GM23248 (cell line): ENCODE results near the gene DPYD. TPM values are rescaled to one million over a fixed set of nuclear protein-coding genes. Genes with fewer than 3 reads are reported as not detected.

ENCODE experiments used
- DNase-seq: peaks from one replicate; pipeline ENCODE4 v3.0.0-alpha.2; 2015
- H2AFZ ChIP-seq: fragments of 200-600 bp; sonication (generic); 2 replicates; pipeline ENCODE4 v1.6.1; 2016; ENCODE audit warnings: antibody characterized with exemption
- H3F3A ChIP-seq: fragments of 200-600 bp; sonication (generic); 2 replicates; pipeline ENCODE4 v1.6.1; 2016; ENCODE audit warnings: mild to moderate bottlenecking, antibody characterized with exemption, mixed run types; ENCODE audit not compliant: insufficient read depth
- H3K27ac ChIP-seq: fragments of 200-600 bp; sonication (generic); 2 replicates; pipeline ENCODE4 v1.5.1; 2016; ENCODE audit warnings: mild to moderate bottlenecking
- H3K27me3 ChIP-seq: fragments of 200-600 bp; sonication (generic); replicated peaks from 2 replicates; pipeline ENCODE4 v1.6.1; 2016; ENCODE audit warnings: mild to moderate bottlenecking; ENCODE audit not compliant: insufficient read depth
- H3K36me3 ChIP-seq: fragments of 200-600 bp; sonication (generic); 2 replicates; pipeline ENCODE4 v1.6.1; 2016; ENCODE audit warnings: low read depth, mild to moderate bottlenecking
- H3K4me1 ChIP-seq: fragments of 200-600 bp; sonication (generic); 2 replicates; pipeline ENCODE4 v1.6.1; 2016; ENCODE audit warnings: mild to moderate bottlenecking; ENCODE audit not compliant: insufficient read depth
- H3K4me2 ChIP-seq: fragments of 200-600 bp; sonication (generic); one replicate; pipeline ENCODE4 v1.6.1; 2016; ENCODE audit warnings: mild to moderate bottlenecking; ENCODE audit not compliant: unreplicated experiment
- H3K4me3 ChIP-seq: fragments of 200-600 bp; sonication (generic); 2 replicates; pipeline ENCODE4 v1.5.1; 2016; ENCODE audit warnings: mild to moderate bottlenecking
- H3K79me2 ChIP-seq: fragments of 200-600 bp; sonication (generic); 2 replicates; pipeline ENCODE4 v1.6.1; 2016; ENCODE audit warnings: mild to moderate bottlenecking; ENCODE audit not compliant: insufficient read depth
- H3K9ac ChIP-seq: fragments of 200-600 bp; sonication (generic); 2 replicates; pipeline ENCODE4 v1.6.1; 2016; ENCODE audit warnings: mild to moderate bottlenecking
- H3K9me2 ChIP-seq: fragments of 200-600 bp; sonication (generic); 2 replicates; pipeline ENCODE4 v1.6.1; 2016; ENCODE audit warnings: mixed run types, mild to moderate bottlenecking, moderate library complexity; ENCODE audit not compliant: insufficient read depth
- H3K9me3 ChIP-seq: fragments of 200-600 bp; sonication (generic); one replicate; pipeline ENCODE4 v1.6.1; 2017; ENCODE audit warnings: low read depth
- H4K20me1 ChIP-seq: fragments of 200-600 bp; sonication (generic); 2 replicates; pipeline ENCODE4 v1.6.0; 2016; ENCODE audit not compliant: insufficient read depth
- EZH2 ChIP-seq: fragments of 200-600 bp; sonication (generic); IDR thresholded peaks from 2 replicates; pipeline ENCODE4 v1.6.1; 2018; ENCODE audit warnings: antibody characterized with exemption, mild to moderate bottlenecking; ENCODE audit not compliant: insufficient read depth, poor library complexity, severe bottlenecking
- EZH2phosphoT487 ChIP-seq: fragments of 200-600 bp; sonication (generic); IDR thresholded peaks from 2 replicates; pipeline ENCODE4 v1.6.1; 2018; ENCODE audit warnings: antibody characterized with exemption, moderate library complexity, mild to moderate bottlenecking, low read depth; ENCODE audit not compliant: insufficient read depth
- WGBS, 2 experiments: methylation state at CpG; one replicate each; pipeline ENCODE4 v1.1.6; 2015 to 2017; ENCODE audit warnings: low lambda C conversion rate in 2 of 2, low coverage in 1 of 2; ENCODE audit errors: missing lambda C conversion rate in 2 of 2; 5-methylcytosine and 5-hydroxymethylcytosine counted together
- in situ Hi-C: fragments of 300-500 bp; cut with MboI; formaldehyde crosslinking; loops from 2 replicates; pipeline ENCODE4 v1.15.0; 2020
- polyA plus RNA-seq: library from polyadenylated mRNA; unstranded; fragments of >200 nt; fragmentation: Nextera tagmentation; extraction: Ambion mirVana; gene quantifications from 2 replicates; pipeline ENCODE4 v1.2.1, GENCODE V29; 2016
- total RNA-seq: library from RNA; depleted of rRNA; stranded (reverse); fragments of >200 nt; shearing (Covaris generic); gene quantifications from 2 replicates; pipeline ENCODE4 v1.2.3, GENCODE V29; 2014

Gene DPYD
- total and polyA plus RNA-seq, 2 experiments from 2014 or later: 38.4 to 70.7 TPM

- no peak for TF ChIP-seq EZH2
- no peak for TF ChIP-seq EZH2phosphoT487
- Histone ChIP-seq H3K9ac (no peak overlapping the region), H3K9me2 (no peaks in the 10 kb centered on the region; the same call in 1 of the 2 replicates), H4K20me1 (no peaks in the 10 kb centered on the region), H3K36me3 (no peaks in the 10 kb centered on the region), H2AFZ (no peak overlapping the region), H3K4me1 (peaks cover 14% of the 10 kb centered on the region), H3K27ac (no peak overlapping the region), H3K4me2 (no peak overlapping the region), H3K4me3 (no peak overlapping the region), H3K9me3 (no peaks in the 10 kb centered on the region), H3F3A (no peaks in the 10 kb centered on the region; the same call in 1 of the 2 replicates), H3K27me3 (no peaks in the 10 kb centered on the region), H3K79me2 (0 out of 2 replicates have a peak, but pooled peaks cover 7% of the 10 kb centered on the region)
- in situ Hi-C loops: no loop called here
- peak; percentile 16 for DNase-seq
- WGBS, 2 experiments: 6 to 13% methylated on average over 1 of the region's 1 CpG
Measured at GRCh38 chr1:97806996-97807520, 113.8 kb downstream of the DPYD start.

GRCh38 chr1:97806326-97806725 is 114.5 kb downstream of the DPYD start:
- H3K36me3 ChIP-seq: no peaks in the 10 kb centered on the region

GRCh38 chr1:97805093-97805492 is 115.7 kb downstream of the DPYD start:
- in situ Hi-C loops: no loop called here

More at GRCh38 chr1:97806326-97806725, 114.5 kb downstream of the DPYD start:
- no peaks in the 10 kb centered on the region; the same call in 1 of the 2 replicates for H3K9me2 ChIP-seq
- DNase-seq: peak; percentile 15
- no peak overlapping the region for H3K27ac ChIP-seq
- 0% methylated on average over 1 of the region's 1 CpG for whole genome bisulfite sequencing, 2 experiments
- 0 out of 2 replicates have a peak, but pooled peaks cover 4% of the 10 kb centered on the region for H3K79me2 ChIP-seq
- no peak overlapping the region for H3K4me3 ChIP-seq
- TF ChIP-seq EZH2phosphoT487: no peak
- no peak for TF ChIP-seq EZH2
- H3K9me3 ChIP-seq: no peaks in the 10 kb centered on the region
- no peaks in the 10 kb centered on the region; the same call in 1 of the 2 replicates for H3F3A ChIP-seq
- H3K4me2 ChIP-seq: no peak overlapping the region
- peaks cover 14% of the 10 kb centered on the region for H3K4me1 ChIP-seq
- no peak overlapping the region for H2AFZ ChIP-seq
- no peaks in the 10 kb centered on the region for H3K27me3 ChIP-seq
- in situ Hi-C loops: no loop called here
- no peaks in the 10 kb centered on the region for H4K20me1 ChIP-seq
- no peak overlapping the region for H3K9ac ChIP-seq

GRCh38 chr1:97803026-97803425 is 117.8 kb downstream of the DPYD start:
- H3F3A ChIP-seq: no peaks in the 10 kb centered on the region
- 0 out of 2 replicates have a peak, but pooled peaks cover 4% of the 10 kb centered on the region for H3K79me2 ChIP-seq
- no peak overlapping the region for H2AFZ ChIP-seq
- H3K4me3 ChIP-seq: no peak overlapping the region
- H3K4me2 ChIP-seq: no peak overlapping the region
- H3K27ac ChIP-seq: no peak overlapping the region
- H3K9me2 ChIP-seq: no peaks in the 10 kb centered on the region; the same call in 1 of the 2 replicates
- in situ Hi-C loops: no loop called here
- no peaks in the 10 kb centered on the region for H3K36me3 ChIP-seq
- no peaks in the 10 kb centered on the region for H3K27me3 ChIP-seq
- 94 to 97% methylated on average over 3 of the region's 3 CpGs for WGBS, 2 experiments
- H3K9ac ChIP-seq: no peak overlapping the region
- peaks cover 16% of the 10 kb centered on the region for H3K4me1 ChIP-seq
- no peak for TF ChIP-seq EZH2phosphoT487
- no peak for TF ChIP-seq EZH2
- DNase-seq: no peak
- H3K9me3 ChIP-seq: no peaks in the 10 kb centered on the region
- no peaks in the 10 kb centered on the region for H4K20me1 ChIP-seq

More at GRCh38 chr1:97805093-97805492, 115.7 kb downstream of the DPYD start:
- Histone ChIP-seq H3K79me2 (0 out of 2 replicates have a peak, but pooled peaks cover 4% of the 10 kb centered on the region), H3K4me1 (peaks cover 14% of the 10 kb centered on the region), H4K20me1 (no peaks in the 10 kb centered on the region), H3K27me3 (no peaks in the 10 kb centered on the region), H3K27ac (no peak overlapping the region), H3K4me2 (no peak overlapping the region), H3K4me3 (no peak overlapping the region), H3K9me2 (no peaks in the 10 kb centered on the region; the same call in 1 of the 2 replicates), H3K9ac (no peak overlapping the region), H2AFZ (no peak overlapping the region), H3K9me3 (no peaks in the 10 kb centered on the region), H3K36me3 (no peaks in the 10 kb centered on the region), H3F3A (no peaks in the 10 kb centered on the region; the same call in 1 of the 2 replicates)
- WGBS, 2 experiments: 98 to 100% methylated on average over 2 of the region's 2 CpGs
- TF ChIP-seq EZH2 (no peak), EZH2phosphoT487 (no peak)
- no peak for DNase-seq
